GM18867 (cell line): ENCODE data around the gene BCAS1.
A peak's percentile ranks its signal among the peaks of the same experiment; 100 is the strongest.

Source experiments
- ATAC-seq: cut with Tn5 transposase; IDR thresholded peaks from one replicate; pipeline ENCODE4 v1.9.1; 2021; ENCODE audit warnings: mild to moderate bottlenecking, moderate library complexity; ENCODE audit not compliant: unreplicated experiment

The BCAS1 gene

GRCh38 chr20:53964501-53965253, 105.7 kb downstream of the BCAS1 start:
- no peak for ATAC-seq

GRCh38 chr20:53964067-53964466, 106.3 kb downstream of the BCAS1 start:
- ATAC-seq, result no peak

- no peak for ATAC-seq
Measured at GRCh38 chr20:53963635-53964034, 106.8 kb downstream of the BCAS1 start.

- no peak for ATAC-seq
Measured at GRCh38 chr20:53962388-53962787, 108.0 kb downstream of the BCAS1 start.

- no peak for ATAC-seq
Measured at GRCh38 chr20:53961527-53961926, 108.9 kb downstream of the BCAS1 start.

GRCh38 chr20:53960579-53961272, 109.7 kb downstream of the BCAS1 start:
- no peak for ATAC-seq

- ATAC-seq, result no peak
Measured at GRCh38 chr20:53959911-53960578, 110.3 kb downstream of the BCAS1 start.

GRCh38 chr20:53958260-53958659, 112.1 kb downstream of the BCAS1 start:
- ATAC-seq, result no peak

GRCh38 chr20:53957451-53958172, 112.8 kb downstream of the BCAS1 start:
- no peak for ATAC-seq

- ATAC-seq, result no peak
Measured at GRCh38 chr20:53956013-53956715, 114.2 kb downstream of the BCAS1 start.

GRCh38 chr20:53954723-53955658, 115.4 kb downstream of the BCAS1 start:
- no peak for ATAC-seq

GRCh38 chr20:53952528-53953096, 117.8 kb downstream of the BCAS1 start:
- no peak for ATAC-seq

- no peak for ATAC-seq
Measured at GRCh38 chr20:53950578-53950977, 119.8 kb downstream of the BCAS1 start.

- ATAC-seq, result no peak
Measured at GRCh38 chr20:53950031-53950430, 120.4 kb downstream of the BCAS1 start.

- peak; percentile 91 for ATAC-seq
Measured at GRCh38 chr20:53949319-53949839, 121.0 kb downstream of the BCAS1 start.

GRCh38 chr20:53948383-53949318, 121.7 kb downstream of the BCAS1 start:
- no peak for ATAC-seq

- no peak for ATAC-seq
Measured at GRCh38 chr20:53947501-53948195, 122.7 kb downstream of the BCAS1 start.
